HEK293T (cell line): ENCODE data around the gene ARNT2.

ENCODE experiments used
- BHLHE40 ChIP-seq: fragments of 450-650 bp; IDR thresholded peaks from 2 replicates; pipeline ENCODE4 v1.6.1; 2016; ENCODE audit warnings: mild to moderate bottlenecking, moderate library complexity, borderline replicate concordance
- CTBP1 ChIP-seq: fragments of 450-650 bp; IDR thresholded peaks from 2 replicates; pipeline ENCODE4 v1.6.1; 2016; ENCODE audit warnings: borderline replicate concordance
- ELF4 ChIP-seq: fragments of 450-650 bp; IDR thresholded peaks from 2 replicates; pipeline ENCODE4 v1.6.1; 2017; ENCODE audit warnings: antibody characterized with exemption
- FOXA1 ChIP-seq: fragments of 450-650 bp; IDR thresholded peaks from 2 replicates; pipeline ENCODE4 v1.6.1; 2016; ENCODE audit warnings: mild to moderate bottlenecking
- FOXM1 ChIP-seq: fragments of 450-650 bp; IDR thresholded peaks from 2 replicates; pipeline ENCODE4 v1.6.1; 2017; ENCODE audit warnings: mild to moderate bottlenecking, borderline replicate concordance
- HDGF ChIP-seq: fragments of 450-650 bp; IDR thresholded peaks from 2 replicates; pipeline ENCODE4 v1.6.1; 2017; ENCODE audit warnings: antibody characterized with exemption, borderline replicate concordance
- NFRKB ChIP-seq: fragments of 450-650 bp; IDR thresholded peaks from 2 replicates; pipeline ENCODE4 v1.6.1; 2016; ENCODE audit warnings: mild to moderate bottlenecking, moderate library complexity
- PKNOX1 ChIP-seq: fragments of 450-650 bp; IDR thresholded peaks from 2 replicates; pipeline ENCODE4 v1.6.1; 2016
- SP1 ChIP-seq: fragments of 450-650 bp; IDR thresholded peaks from 2 replicates; pipeline ENCODE4 v1.6.1; 2017
- SUZ12 ChIP-seq: fragments of 450-650 bp; IDR thresholded peaks from 2 replicates; pipeline ENCODE4 v1.6.1; 2016; ENCODE audit warnings: mild to moderate bottlenecking
- TARDBP ChIP-seq: fragments of 450-650 bp; IDR thresholded peaks from 2 replicates; pipeline ENCODE4 v1.6.1; 2016

GRCh38 chr15:80609091-80609490 is 204.9 kb downstream of the ARNT2 start:
- TF ChIP-seq FOXA1 (no peak), NFRKB (no peak), FOXM1 (no peak), BHLHE40 (no peak), CTBP1 (no peak), TARDBP (no peak), ELF4 (no peak), HDGF (no peak), PKNOX1 (no peak), SP1 (no peak), SUZ12 (no peak)
